ENCODE data around the gene PSMB4.

DNA sequence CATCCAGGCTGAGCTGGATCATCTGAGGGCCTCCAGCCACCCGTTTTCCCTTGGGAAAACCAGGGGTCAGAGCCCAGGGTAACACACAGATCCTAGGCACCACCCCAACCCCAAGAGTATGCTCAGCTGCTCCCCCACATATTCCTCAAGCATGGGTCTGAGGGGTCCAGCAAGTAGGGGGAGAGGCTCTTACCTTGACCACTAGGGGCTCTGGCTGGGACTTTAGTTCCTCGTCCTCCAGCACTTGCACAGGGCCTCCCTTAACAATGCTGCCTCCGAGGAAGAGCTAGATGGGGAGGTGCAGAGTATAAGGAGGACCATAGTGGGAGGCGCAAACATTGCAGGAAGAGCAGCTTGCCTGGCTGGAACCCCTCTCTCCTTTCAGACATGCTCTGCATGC lies 34.4 kb upstream of the PSMB4 start:
- TF ChIP-seq POLR2AphosphoS5 (IDR thresholded peaks at IDR 0.05; ENCODE audit: low read depth) (no peak), CTCF (conservative IDR thresholded peaks at IDR 0.05; ENCODE audit: low read depth in 2 of 2) (peak; percentile 25 to 35; a peak in 2 of 4 replicates), REST (IDR thresholded peaks at IDR 0.05; ENCODE audit: unreplicated experiment) (no peak), EZH2 (IDR thresholded peaks at IDR 0.05; ENCODE audit: low read depth, unreplicated experiment) (no peak), CREB1 (CRISPR knock-in tag; IDR thresholded peaks at IDR 0.05; ENCODE audit: low read depth) (no peak), EZH2phosphoT487 (IDR thresholded peaks at IDR 0.05; ENCODE audit: unreplicated experiment) (no peak)

Measured in GM23338 (cell line).